Muscle of arm (tissue), 14 donors: ENCODE results near the gene TFPI2. TPM values are rescaled to one million over a fixed set of nuclear protein-coding genes. Genes with fewer than 3 reads are reported as not detected.
"Not testable (repeated sequence)": the region's sequence is repeated elsewhere in the genome, so short reads cannot be mapped to it uniquely, and the experiment has no call there.

Experiments used
- DNase-seq: peaks from one replicate; pipeline ENCODE4 v3.0.0-alpha.2; 2013
- long read RNA-seq, 11 donors: transcript quantifications; one replicate each; lab custom pipeline, GENCODE V29; 2026
- polyA plus RNA-seq, 12 donors: library from polyadenylated mRNA; unstranded; fragments of 120-200 nt; gene quantifications; one replicate each; pipeline ENCODE4 v1.2.1, GENCODE V29; 2013; ENCODE audit not compliant: insufficient read length in 12 of 12

Gene TFPI2, protein sequence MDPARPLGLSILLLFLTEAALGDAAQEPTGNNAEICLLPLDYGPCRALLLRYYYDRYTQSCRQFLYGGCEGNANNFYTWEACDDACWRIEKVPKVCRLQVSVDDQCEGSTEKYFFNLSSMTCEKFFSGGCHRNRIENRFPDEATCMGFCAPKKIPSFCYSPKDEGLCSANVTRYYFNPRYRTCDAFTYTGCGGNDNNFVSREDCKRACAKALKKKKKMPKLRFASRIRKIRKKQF
- 10 to 100 TPM in 1 of 12 donors, 1 to 10 TPM in 10, not detected in 1; 2.0 to 16.4 (median 2.8) TPM for polyA plus RNA-seq
- long read RNA-seq, donor 1, partial matches to known transcripts, result 0 of 2 reads
- long read RNA-seq, donor 1, other reads (novel, unspliced or antisense), result 0 of 2 reads
- long read RNA-seq, donor 2, partial matches to known transcripts, result 0 of 1 reads
- long read RNA-seq, donor 2, other reads (novel, unspliced or antisense), result 0 of 1 reads
- long read RNA-seq, donor 3, partial matches to known transcripts, result 0 of 1 reads
- long read RNA-seq, donor 3, other reads (novel, unspliced or antisense), result 0 of 1 reads
- long read RNA-seq, donor 4, result 0 reads
- long read RNA-seq, donor 5, partial matches to known transcripts, result 0 of 1 reads
- long read RNA-seq, donor 5, other reads (novel, unspliced or antisense), result 0 of 1 reads
- long read RNA-seq, donor 6, partial matches to known transcripts, result 0 of 1 reads
- long read RNA-seq, donor 6, other reads (novel, unspliced or antisense), result 0 of 1 reads
- long read RNA-seq, donor 7, result 0 reads
- long read RNA-seq, donor 8, result 0 reads
- long read RNA-seq, donor 9, partial matches to known transcripts, result 0 of 1 reads
- long read RNA-seq, donor 9, other reads (novel, unspliced or antisense), result 0 of 1 reads
- long read RNA-seq, donor 10, partial matches to known transcripts, result 0 of 1 reads
- long read RNA-seq, donor 10, other reads (novel, unspliced or antisense), result 0 of 1 reads
- long read RNA-seq, donor 11, result 0 reads

DNA sequence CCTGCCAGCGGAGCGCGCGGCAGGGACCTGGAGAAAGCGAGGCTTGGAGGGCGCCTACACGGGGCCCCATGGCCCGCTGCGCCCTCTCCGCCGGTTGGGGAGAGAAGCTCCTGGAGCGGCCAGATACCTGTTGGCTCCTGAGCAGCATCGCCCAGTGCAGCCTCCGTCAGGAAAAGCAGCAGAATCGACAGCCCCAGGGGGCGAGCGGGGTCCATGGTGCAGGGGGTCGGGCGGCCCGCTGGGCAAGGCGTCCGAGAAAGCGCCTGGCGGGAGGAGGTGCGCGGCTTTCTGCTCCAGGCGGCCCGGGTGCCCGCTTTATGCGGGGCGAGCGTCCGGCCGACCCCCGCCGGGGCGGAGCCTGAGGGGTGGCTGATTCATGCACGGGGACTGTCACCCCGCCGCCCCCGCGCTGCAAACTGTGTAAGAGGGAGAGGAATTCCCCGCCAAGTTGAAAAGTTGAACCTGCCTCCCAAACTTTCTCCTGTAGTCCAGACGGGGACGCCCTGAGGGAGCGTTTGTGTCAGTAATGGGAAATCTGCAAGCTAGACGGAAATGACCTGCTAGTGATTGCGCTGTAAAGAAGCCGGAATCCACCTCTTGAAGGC, at the start of gene TFPI2:
TSS of gene TFPI2 (minus strand) at position 290 of the 605 bp plus-strand sequence. CDS start at position 215, 75 bp downstream.
- DNase-seq, result peak; percentile 15

DNA sequence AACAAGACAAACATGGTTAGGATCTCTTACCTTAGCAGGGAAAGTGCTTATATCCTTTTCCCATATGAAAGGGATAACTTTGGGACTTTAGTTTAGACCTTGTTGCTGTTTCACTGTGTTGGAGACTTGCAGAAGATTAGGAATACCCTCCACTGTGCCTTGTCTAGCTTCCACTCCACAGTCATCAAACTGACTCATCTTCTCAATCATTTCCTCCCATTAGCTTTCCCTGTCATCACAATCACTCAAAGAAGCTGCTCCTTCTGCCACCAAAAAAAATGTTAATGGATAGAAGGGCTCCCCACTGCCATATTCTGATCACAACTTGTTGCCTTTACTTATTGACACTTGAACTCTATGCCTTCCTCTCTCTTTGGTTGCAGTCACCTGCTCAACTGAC, 47.7 kb upstream of the TFPI2 start:
- DNase-seq, result no peak

DNA sequence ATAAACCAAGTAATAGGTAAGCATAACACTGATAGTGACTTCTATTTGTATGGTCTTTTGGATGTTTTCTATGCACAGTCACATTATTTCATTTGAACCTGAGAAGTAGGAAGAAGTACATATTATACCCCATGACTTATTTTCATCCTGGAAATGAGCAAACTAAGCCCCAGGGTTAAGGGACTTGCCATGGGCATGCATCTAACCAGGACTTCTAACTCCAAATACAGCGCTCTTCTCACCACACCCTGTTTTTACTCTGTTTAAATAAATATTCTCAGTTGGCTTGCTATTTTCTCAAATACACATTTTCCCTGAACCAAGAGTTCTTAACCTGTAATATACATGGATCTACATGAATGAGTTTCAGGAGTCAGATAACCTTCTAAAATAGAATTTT, 47.3 kb upstream of the TFPI2 start:
- DNase-seq, result no peak

DNA sequence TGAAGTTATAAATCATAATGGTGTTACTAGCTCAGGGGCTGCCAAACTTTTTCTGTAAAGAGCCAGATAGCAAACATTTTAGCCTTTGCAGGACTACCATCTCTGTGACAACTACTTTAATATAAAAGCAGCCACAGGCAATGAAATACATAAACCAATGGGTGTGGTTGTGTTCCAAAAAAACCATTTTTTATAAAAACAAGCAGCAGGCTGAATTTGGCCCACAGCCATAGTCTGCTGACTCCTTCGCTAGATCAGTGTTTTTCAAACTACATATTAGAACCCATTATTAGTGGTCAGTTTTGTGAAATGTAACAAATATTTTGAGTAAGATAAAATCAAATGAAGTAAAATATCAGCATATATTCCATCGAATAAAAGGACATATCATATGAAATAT, 44.5 kb upstream of the TFPI2 start:
- no peak for DNase-seq

DNA sequence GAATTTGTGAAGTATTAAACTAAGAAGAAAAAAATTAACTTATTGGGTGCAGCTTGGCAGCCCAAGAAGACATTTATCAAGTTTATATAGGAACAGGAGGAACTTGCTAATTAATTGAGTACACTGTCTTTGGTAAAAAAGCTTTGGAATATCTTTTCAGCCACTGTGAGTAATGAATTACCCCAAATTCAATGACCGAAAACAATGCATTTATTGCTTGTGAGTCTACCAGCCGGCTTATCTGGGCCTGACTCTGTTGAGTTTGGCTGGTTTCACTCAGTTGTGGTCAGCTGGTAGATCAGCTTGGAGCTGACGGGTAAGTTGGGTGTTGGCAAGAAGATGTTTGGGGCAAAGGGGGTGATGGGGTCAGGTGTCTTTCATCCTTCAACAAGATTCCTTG, 42.6 kb upstream of the TFPI2 start:
- no peak for DNase-seq

DNA sequence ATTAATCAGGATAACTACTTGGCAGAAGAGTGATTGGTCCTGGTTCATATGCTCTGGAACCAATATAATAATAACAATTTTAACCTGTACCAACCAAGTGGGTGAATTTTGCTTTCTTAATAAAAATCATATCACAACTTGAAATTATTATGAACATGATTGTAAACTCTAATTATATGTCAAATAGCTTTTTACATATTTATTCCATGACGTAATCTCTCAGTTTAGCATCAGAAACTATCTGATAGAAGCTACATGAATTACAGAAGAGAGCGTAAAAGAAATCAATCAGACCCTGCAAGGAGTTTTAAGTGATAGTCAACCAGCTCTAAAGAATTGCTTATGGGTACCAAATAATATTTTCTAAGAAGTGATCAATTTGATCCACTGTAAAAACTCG, 41.1 kb upstream of the TFPI2 start:
- no peak for DNase-seq

DNA sequence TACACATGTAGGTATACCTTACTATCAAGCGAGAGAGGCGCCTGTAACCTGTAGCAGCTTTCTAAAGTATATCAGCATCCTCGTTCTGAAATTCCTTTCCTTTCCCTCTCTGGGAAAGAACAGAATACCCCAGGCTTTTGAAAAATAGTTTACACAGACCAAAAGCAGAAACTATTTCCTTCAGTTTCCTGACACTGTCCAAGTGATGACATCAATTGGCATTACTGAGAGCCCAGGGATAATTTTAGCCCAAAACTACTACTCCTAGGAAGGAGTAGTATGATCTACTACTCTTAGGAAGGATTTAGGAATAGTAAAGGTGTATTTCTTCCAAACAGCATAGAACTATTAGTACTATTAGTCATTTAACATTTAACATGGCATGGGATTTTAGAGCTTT, 37.0 kb upstream of the TFPI2 start:
- DNase-seq, result peak; percentile 73

DNA sequence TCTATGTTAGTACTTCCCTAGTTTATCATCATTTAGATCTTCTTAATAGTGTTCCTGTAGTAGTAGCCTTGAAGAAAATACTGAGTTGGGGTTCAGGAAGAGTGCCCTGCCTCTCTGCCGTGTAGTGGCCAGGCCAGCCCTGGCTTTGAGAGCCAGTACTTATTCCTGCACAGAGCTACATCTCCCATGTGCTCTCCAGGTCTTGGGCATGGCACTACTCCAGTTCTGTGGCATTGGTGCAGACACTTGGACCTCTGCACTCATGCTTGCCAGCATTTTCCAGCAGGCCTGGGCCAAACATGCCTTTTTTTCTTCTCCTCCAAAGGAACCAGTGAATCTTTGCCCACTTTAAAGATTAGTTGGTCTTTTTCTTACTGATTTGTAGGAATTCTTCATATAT, 36.2 kb upstream of the TFPI2 start:
- no peak for DNase-seq

DNA sequence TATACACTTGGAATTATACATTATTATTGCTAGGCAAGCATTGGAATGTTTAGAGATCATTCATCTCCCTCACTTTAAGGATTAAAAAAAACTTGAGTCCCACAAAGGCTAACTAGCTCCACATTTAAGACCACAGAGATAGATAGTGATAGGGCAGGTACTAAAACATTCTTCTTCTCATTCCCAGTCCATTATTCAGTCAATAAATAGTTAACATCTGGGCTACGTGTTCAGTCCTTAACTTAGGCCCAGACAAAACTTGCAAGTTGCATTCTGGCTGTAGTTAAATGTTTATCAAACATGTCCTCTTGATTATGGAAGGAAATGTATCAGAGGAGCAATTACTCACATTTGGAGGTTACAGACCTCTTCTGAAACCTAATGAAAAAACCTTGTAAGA, 33.4 kb upstream of the TFPI2 start:
- DNase-seq, result no peak

DNA sequence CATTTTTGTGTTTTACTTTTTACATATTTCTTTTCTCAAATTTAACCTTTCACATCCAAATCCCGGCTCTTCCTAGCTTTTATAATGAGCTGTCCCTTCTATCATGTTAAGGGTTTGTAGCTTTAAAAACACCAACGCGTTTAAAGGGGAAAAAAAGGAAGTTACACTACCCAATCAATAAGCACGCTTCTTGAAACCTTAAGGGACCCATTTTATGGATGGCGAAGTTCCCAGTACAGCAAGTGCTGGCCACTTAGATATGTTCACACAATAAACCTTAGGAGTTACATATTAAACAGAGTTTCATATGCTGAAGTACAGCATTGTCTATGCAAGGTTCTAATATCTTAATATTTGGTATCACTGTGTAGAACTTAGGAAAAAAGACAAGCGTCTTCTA, 32.7 kb upstream of the TFPI2 start:
- peak; percentile 75 for DNase-seq

DNA sequence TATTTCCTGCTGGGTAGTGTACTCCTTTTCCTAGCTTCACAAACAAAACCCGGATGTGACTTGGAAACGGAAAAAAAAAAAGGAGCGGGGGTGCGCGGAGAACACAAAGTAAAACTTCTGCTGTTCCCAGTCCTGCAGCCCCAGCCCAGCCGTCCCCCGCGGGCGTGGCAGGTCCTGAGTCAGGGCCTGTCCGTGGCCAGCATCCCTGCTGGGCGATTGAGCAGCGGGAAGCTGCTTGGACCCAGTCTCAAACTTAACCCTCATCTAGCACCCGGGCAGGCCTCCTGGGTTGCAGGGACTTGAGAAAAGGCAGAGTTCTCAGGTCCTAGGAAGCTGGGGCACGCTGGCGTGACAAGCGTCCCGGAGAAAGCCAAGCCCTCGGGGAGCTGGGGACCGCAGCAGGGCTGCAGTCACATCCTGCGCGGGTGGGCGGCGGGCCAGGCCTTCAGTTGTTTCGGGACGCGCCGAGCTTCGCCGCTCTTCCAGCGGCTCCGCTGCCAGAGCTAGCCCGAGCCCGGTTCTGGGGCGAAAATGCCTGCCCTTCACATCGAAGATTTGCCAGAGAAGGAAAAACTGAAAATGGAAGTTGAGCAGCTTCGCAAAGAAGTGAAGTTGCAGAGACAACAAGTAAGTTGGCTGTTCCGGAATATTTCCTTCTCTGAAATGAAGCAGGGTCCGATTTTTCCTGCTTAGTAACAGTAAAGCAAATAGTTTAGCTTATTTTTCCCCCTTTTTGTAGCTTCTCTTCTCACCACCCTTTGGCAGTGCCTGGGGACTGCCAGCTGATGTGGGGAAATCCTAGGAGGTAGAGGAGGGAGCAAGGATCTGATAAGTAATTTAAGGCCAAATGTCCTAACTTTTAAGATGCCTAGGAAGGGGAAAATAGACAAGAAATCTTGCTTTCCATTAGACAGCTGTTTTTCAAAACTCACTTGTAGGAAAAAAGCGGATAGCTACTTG, 31.3 kb upstream of the TFPI2 start, which contains the start of gene GNG11:
TSS of gene GNG11 (plus strand) at position 129 of the 960 bp plus-strand sequence. CDS start at position 532, 403 bp downstream.
- peak; percentile 85 for DNase-seq

DNA sequence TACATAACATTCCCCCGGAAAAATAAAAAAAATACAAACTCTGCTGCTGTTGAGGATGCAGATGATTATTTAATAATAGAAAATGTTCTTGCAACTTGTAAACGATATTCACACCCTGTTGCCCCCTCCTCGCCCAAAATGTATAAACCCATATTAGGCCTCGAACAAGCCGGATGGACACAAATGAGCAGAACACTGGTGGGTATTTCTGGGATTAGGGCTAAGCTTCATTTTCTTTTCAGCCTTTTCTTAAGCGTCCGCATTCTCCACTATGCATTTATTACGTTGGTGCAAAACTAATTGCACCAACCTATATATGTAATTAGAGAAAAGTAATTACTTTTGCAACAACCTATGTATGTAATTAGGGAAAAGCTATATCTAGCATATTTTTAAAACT, 30.6 kb upstream of the TFPI2 start:
- no peak for DNase-seq

DNA sequence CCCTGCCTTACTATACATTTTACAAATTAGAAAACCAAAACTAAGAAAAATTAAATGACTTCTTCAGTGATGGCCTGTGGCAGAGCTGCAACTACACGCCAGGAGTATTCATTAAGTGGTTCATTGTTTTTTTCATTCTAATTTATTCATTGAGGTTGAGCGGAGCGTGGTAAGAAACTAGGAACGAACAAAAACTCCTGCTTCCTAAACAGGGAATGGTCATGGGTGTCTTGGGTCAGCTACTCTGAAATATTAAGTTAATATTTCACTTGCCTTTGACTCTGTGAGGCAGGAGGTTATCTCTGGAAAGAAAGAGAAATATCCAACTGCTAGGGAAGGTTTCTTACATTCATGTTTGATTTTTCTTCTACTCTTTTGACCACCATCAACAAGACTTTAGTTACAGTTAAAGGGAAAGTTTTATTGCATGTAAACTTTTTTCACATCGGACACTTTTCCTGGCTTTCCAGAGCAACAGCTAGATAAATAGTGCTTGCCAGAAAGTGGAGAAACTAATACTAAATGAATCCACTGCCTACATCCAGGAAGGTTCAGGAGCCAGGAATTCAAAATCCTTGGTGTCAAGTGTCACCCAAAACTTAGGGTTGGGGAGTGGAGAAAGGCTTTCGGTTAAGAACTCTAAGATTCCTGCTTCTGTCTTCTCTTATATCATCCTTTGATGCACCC, 30.1 kb upstream of the TFPI2 start:
- peak; percentile 42 for DNase-seq

DNA sequence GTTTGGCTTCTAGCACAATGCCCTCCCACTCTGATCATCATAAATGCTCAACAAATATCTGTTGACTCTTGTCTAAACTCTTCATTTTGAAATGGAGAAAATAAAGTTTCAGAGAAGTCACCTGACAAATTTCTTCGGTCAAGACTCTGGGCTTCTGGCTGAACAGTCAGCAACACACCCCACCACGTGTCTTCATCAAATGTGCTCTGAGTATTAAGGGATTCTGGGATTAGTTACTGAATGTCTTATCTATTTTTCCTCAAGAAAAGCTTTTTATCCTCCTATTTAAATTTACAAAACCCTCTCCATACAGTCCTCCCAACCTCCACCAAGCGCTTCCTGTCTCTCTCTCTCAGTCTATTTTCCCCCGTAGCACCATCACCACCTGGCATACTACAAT, 25.8 kb upstream of the TFPI2 start:
- not testable (repeated sequence) for DNase-seq

DNA sequence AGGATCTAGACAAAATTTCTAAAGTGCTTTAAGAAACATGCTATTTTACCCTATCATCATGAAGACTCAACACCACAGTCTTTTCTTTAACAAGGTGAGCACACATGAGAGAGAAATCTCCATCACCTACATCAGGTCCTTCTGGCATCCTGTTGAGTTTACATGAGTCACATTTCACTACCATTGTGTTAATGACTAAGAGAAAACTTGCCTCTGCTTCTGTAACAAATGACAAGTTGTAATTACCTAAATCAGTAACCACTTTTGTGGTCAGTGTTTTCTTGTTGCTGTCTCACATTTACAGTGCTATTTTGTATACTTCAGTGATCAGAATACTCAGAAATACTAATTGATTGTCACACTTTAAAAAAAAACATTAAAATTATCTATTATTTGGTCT, 25.3 kb upstream of the TFPI2 start:
- DNase-seq, result not testable (repeated sequence)

DNA sequence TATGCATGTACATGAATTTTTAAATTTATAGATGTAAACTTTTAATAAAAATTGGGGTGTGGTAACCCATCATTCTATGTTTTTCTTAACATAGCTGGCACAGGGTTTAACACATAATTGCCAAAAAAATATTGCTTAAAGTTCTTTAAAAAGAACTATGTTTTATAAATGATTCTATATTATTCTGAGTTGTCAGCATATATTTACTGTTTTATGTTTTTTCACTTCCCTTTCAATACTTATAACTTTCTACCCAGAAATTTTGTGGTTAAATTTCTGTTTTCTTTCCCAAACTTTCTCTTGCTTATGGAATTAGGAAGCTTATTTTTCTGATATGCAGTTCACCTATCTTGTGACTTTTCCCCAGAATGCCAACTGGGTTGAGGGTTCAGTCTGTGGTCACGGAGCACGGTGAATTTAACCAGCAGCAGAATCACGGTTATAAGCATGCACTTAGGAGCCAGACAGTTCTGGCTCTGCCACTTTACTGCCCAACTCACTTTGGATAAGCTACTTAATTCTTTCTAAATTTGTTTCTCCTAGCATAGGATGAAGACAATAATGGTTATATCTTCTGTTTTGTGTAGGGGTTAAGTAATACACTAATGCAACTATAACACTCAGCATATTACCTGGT, 24.8 kb upstream of the TFPI2 start:
- not testable (repeated sequence) for DNase-seq

DNA sequence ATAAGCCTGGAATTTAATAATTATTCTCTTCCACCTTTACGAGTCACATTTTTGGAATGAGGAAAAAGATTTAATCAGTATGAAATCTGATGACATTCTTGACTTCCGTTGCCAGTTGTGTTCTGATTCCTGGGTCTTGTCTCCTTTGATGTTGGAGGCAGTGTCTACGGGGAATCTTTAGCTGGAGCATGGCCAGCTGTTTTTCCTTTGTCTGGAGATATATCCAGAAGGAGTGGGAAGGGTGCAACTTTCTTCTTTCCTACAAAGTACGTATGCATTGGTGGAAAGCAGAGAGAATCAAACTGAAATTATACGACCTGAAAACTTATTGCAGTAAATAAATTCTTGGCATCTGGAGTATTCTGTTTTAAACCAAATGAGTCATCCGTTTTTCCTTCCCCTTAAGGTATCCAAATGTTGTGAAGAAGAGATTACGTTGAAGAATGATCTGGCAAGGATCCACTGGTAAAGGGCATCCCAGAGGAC, 24.1 kb upstream of the TFPI2 start:
- DNase-seq, result no peak

DNA sequence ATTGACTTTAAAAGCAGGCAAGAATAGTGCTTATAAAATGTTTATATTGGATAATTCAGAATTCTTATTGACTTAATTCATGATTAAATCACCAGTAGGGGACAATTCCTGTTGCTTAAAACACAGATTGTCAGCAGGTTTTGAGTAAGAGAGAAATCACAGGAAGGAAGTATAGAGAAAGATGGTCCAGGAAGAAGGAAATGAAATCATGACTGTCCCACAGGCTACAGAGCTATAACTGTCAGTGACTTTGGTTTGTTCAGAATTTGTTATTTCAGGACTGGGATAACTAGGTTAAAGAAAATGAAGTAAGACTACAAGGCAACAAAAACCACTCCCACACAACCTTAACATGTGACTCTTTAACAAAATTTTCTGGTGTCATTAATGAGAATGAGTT, 22.6 kb upstream of the TFPI2 start:
- no peak for DNase-seq

DNA sequence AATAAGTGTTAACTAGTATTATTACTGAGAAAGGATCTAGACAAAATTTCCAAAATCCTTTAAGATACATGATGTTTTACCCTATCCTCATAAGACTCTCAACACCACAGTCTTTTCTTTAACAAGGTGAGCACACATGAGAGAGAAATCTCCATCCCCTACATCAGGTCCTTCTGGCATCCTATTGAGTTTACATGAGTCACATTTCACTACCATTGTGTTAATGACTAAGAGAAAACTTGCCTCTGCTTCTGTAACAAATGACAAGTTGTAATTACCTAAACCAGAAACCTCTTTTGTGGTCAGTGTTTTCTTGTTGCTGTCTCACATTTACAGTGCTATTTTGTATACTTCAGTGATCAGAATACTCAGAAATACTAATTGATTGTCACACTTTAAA, 21.1 kb upstream of the TFPI2 start:
- DNase-seq, result not testable (repeated sequence)

DNA sequence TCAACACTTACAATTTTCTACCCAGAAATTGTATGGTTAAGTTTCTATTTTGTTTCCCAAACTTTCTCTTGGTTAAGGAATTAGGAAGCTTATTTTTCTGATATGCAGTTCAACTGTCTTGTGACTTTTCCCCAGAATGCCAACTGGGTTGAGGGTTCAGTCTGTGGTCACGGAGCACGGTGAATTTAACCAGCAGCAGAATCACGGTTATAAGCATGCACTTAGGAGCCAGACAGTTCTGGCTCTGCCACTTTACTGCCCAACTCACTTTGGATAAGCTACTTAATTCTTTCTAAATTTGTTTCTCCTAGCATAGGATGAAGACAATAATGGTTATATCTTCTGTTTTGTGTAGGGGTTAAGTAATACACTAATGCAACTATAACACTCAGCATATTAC, 20.7 kb upstream of the TFPI2 start:
- not testable (repeated sequence) for DNase-seq
